GM18526 (cell line): Measurements from ENCODE around the gene PTPN3.

Source experiments
- POLR2A ChIP-seq: IDR thresholded peaks from 3 replicates; pipeline ENCODE4 v1.6.1; 2011; ENCODE audit not compliant: insufficient read length; ENCODE audit errors: extremely low read depth

The PTPN3 gene

GRCh38 chr9:109512170-109512756, 14.2 kb upstream of the PTPN3 start:
- no peak for TF ChIP-seq POLR2A

GRCh38 chr9:109510506-109510905, 12.4 kb upstream of the PTPN3 start:
- no peak for TF ChIP-seq POLR2A

- TF ChIP-seq POLR2A, result no peak
Observed at GRCh38 chr9:109509611-109510010, 11.5 kb upstream of the PTPN3 start.

- no peak for TF ChIP-seq POLR2A
Observed at GRCh38 chr9:109507421-109507838, 9.3 kb upstream of the PTPN3 start.

- no peak for TF ChIP-seq POLR2A
Observed at GRCh38 chr9:109506097-109506712, 8.1 kb upstream of the PTPN3 start.

- no peak for TF ChIP-seq POLR2A
Observed at GRCh38 chr9:109504689-109505088, 6.6 kb upstream of the PTPN3 start.

- TF ChIP-seq POLR2A, result no peak
Observed at GRCh38 chr9:109500421-109500974, 2.4 kb upstream of the PTPN3 start.

GRCh38 chr9:109499631-109500410, 1.7 kb upstream of the PTPN3 start:
- no peak for TF ChIP-seq POLR2A

GRCh38 chr9:109499093-109499630, 1.1 kb upstream of the PTPN3 start:
- TF ChIP-seq POLR2A, result no peak

- no peak for TF ChIP-seq POLR2A
Observed at GRCh38 chr9:109497226-109498153, 617 bp downstream of the PTPN3 start.

- no peak for TF ChIP-seq POLR2A
Observed at GRCh38 chr9:109496841-109497225, 1.3 kb downstream of the PTPN3 start.

GRCh38 chr9:109496218-109496617, 1.9 kb downstream of the PTPN3 start:
- no peak for TF ChIP-seq POLR2A

- TF ChIP-seq POLR2A, result no peak
Observed at GRCh38 chr9:109493648-109494047, 4.5 kb downstream of the PTPN3 start.

- no peak for TF ChIP-seq POLR2A
Observed at GRCh38 chr9:109491590-109491989, 6.5 kb downstream of the PTPN3 start.
